ENCODE measurements around the gene NCOA3.
"Not testable (repeated sequence)": the region's sequence is repeated elsewhere in the genome, so short reads cannot be mapped to it uniquely, and the experiment has no call there.

The NCOA3 gene

GRCh38 chr20:47475419-47476044 is 26.2 kb upstream of the NCOA3 start:
- DNase-seq = no peak

DNA sequence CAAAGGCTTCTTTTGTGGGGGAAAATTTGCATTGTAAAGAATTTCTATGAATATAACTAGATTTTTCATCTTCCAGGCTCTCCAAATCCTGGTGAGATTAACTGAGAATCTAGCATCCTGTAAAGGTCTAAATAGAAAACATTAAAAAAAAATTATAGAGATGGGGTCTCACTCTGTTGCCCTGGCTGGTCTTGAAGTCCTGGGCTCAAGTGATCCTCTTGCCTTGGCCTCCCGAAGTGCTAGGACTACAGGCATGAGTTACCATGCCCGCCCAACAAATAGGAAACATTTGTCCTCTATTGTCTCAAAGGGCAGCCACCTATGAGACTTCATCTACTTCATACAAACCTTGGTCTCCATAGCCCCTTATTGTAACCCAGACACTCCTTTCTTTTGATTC is 25.2 kb upstream of the NCOA3 start:
- DNase-seq = no peak

DNA sequence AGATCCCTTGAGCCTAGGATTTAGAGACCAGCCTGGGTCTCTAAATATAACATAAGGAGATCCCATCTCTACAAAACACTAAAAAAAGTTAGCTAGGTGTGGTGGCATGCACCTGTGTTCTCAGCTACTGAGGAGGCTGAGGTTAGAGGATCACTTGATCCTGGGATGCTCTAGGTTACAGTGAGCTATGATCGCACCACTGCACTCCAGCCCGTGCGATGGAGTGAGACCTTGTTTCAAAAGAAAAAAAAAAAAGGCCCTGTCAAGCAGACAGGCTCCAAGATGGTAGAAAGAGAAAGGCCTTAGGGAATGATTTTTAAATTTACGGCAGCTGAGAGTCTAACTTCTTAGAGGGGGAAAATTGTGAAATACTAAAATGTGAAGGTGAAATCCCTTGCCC is 22.6 kb upstream of the NCOA3 start:
- no peak for DNase-seq

- DNase-seq = no peak
Observed at GRCh38 chr20:47479506-47479905, 22.2 kb upstream of the NCOA3 start.

DNA sequence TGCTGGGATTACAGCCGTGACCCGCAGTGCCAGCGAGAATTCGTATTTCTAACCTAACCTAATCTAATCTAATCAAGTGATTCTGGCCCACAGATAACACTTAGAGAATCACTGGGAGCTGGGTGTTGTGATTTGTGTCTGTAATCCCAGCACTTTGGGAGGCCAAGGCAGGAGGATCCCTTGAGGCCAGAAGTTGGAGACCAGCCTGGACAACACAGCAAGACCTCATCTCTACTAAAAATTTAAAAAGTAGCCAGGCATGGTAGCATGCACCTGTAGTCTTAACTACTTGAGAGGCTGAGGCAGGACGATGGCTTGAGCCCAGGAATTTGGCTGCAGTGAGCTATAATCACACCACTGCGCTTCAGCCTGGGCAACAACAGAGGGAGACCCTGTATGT is 21.4 kb upstream of the NCOA3 start:
- DNase-seq = no peak

- no peak for DNase-seq
Observed at GRCh38 chr20:47480705-47481104, 21.0 kb upstream of the NCOA3 start.

DNA sequence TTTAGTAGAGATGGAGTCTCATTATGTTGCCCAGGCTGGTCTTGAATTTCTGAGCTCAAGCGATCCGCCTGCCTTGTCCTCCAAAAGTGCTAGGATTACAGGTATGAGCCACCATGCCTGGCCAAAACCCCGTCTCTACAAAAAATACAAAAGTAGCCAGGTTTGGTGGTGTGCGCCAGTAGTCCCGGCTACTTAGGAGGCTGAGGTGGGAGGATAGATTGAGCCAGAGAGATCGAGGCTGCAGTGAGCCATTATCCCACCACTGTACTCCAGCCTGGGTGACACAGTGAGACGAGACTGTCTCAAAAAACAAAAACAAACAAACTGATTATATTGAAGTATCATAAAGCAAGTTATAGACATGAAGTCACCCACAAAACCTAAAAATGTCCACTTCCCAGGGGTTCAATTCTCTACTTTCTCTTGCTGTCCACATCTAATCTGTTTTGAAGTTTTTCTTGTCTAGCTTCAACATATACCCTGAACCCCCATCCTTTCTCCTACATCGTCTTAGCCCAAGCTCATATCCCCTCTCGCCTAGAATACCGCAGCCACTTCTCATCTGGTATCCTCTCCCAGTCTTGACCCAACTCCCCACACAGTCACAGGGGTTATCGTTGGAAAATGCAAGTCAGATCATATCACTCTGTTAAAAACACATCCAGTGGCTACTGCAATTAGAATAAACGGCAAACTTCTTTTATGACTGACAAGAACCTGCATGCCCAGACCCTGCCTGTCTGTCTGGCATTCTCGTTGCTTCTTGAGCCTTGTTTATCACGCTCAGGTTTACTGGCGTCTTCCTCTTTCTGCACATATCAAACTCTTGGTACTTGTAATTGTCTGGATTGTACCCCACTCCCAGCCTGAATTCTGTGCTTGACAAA is 20.1 kb upstream of the NCOA3 start:
- DNase-seq = no peak

DNA sequence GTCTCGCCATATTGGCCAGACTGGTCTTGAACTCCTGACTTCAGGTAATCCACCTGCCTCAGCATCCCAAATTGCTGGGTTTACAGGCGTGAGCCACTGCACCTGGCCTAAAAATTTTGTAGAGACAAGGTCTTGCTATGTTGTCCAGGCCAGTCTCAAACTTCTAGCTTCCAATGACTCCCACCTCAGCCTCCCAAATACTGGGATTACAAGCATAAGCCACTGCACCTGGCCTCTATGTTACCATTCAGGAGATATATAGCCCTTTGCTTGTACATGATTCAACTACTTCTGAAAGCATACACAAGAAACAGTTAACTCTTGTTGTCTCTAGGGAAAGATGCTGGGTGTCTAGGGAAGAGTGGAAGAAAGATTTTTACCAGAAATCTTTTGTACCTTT is 19.0 kb upstream of the NCOA3 start:
- no peak for DNase-seq

GRCh38 chr20:47484303-47484702 is 17.4 kb upstream of the NCOA3 start:
- DNase-seq = no peak

DNA sequence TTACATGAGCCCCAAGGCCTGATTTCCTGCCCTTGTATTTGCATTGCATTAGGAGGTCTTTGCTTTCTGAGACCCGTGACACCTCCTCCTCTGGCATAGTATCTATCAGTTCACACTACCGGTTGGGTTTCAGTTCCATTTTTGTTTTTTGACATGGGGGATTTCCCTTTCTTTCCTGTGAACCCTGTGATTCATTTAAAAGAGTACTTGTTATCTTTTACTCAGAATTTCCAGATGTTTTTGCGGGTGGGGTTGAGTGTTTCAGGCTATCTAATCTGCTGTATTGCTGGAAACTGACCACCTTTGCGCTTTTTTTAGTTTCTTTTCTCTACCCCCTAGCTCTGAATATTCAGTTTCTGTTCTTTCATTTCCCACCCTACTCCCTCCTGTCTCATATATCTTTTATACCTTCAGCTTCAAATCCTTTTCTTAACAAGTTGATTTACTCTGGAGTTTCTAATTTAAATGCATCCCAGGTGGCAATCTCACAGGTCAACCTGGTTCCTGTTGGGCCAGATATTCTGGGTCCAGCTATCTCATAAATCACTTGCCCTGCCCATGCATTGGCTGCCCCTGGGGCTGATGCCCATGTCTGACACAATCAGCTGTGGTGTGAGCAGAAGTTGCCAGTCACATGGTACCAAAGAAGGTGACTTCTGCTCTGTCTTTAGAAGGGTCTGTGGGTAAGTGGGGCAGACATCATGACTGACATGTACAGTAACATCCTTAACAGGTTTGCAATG is 14.3 kb upstream of the NCOA3 start:
- DNase-seq = peak; percentile 73 to 89

DNA sequence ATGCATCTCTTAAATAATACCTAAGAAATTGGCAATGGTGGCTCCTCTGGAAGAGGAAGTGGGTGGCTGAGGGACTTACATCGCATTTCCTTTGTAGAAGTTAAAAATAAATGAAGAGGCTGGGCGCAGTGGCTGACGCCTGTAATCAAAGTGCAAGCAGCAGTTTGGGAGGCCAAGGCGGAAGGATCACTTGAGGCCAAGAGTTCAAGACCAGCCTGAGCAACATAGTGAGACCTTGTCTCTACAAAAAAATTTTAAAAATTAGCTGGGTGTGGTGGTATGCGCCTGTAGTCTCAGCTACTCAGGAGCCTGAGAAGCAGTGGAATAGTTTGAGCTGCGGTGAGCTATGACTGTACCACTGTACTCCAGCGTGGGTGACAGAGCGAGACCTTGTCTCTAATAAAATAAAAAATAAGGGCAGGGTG is 12.2 kb upstream of the NCOA3 start:
- DNase-seq = peak; percentile 79

GRCh38 chr20:47490795-47491194 is 10.9 kb upstream of the NCOA3 start:
- DNase-seq = no peak

GRCh38 chr20:47492284-47492683 is 9.4 kb upstream of the NCOA3 start:
- DNase-seq = no peak

DNA sequence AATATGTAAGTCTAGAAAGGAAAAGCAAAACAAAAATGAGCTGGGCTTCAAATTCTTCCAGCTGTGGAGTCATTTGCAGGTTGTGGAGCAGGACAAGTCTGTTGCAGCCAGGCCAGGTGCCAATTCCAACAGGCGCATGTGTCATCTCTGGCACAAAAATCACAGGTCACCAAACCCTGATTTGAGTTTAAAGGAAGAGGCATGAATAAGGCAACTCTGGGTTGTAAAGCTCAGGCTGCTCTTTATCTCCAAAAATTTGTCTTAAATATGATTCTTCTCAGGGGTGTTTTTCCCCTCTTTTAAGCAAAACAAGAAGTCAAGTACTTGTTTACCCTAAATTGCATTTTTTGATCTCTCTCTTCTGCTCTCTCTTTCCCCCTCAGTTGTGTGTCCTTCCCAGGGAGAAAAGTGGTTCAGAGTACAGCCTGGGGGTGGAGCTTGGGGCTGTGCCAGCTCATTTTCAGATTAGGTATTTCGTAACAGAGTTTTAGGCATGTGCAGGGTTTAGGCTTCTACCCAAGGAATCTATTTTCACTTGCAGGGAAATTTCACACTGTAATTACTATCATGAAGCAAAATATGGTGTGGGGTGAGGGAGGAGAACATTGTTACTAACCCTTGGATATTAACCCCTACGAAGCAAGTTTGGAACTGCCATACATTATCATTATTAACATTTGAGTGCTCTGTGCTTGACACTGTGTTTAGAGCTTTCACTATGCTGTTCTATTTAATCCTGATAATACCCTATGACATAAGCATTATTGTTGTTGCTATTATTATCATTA is 8.3 kb upstream of the NCOA3 start:
- DNase-seq = peak; percentile 35 to 47

- DNase-seq = no peak
Observed at GRCh38 chr20:47493963-47494293, 7.8 kb upstream of the NCOA3 start.

DNA sequence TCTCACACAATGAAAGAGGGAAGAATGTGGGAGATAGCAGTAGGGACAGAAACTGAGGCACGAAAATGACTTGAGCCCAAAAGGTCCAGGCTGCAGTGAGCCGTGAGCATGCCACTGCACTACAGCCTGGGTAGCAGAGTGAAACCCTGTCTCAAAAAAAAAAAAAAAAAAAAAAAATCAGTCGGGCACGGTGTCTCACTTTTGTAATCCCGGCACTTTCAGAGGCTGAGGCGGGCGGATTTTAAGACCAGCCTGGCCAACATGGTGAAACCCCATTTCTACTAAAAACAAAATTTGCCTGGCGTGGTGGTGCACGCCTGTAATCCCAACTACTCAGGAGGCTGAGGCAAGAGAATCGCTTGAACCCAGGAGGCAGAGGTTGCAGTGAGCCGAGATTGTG is 7.1 kb upstream of the NCOA3 start:
- not testable (repeated sequence) for DNase-seq

DNA sequence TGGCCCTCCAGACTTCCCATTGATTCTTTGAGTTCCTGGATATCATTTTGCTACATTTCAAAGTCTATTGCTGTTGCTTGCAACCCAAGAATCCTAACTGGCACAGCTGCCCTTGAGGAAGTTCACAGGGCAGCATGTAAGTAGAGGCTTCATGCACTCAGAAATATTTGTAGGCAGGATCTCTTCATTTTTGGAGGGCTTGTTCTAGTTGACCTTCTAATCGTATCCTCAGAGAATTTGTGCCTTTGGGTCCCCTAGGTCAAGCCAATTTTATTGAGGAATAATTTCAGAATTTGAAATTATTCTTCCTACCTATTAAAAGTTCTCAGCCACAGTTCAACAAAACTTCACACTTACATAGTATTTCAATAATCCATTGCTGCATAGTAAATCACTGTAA is 5.6 kb upstream of the NCOA3 start:
- no peak for DNase-seq

- no peak for DNase-seq
Observed at GRCh38 chr20:47498606-47499005, 3.1 kb upstream of the NCOA3 start.

DNA sequence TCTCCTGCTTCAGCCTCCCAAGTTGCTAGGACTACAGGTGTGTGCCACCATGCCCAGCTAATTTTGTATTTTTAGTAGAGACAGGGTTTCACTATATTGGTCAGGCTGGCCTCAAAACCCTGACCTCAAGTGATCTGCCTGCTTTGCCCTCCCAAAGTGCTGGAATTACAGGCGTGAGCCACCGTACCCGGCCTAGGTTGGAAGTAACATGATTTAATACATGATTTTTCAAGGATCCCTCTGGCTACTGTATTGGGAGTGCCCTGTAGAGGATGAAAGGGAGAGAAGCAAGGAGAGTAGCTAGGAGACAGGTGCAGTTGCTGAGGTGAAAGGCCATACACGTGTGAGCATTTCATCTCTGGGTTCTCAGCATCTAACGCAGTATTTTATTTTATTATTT is 2.6 kb upstream of the NCOA3 start:
- DNase-seq = no peak

DNA sequence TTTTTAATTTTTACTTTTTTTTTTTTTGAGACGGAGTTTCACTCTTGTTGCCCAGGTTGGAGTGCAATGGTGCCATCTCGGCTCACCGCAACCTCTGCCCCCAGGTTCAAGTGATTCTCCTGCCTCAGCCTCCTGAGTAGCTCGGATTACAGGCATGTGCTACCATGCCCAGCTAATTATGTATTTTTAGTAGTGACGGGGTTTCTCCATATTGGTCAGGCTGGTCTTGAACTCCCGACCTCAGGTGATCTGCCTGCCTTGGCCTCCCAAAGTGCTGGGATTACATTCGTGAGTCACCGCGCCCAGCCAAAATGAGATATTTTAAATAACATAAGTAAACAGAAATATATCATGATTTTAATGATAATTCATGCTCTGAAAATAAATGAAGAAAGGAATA is 1.6 kb upstream of the NCOA3 start:
- not testable (repeated sequence) for DNase-seq

GRCh38 chr20:47500554-47500953 is 1.1 kb upstream of the NCOA3 start:
- DNase-seq = no peak

GRCh38 chr20:47501116-47501481 is 588 bp upstream of the NCOA3 start:
- DNase-seq = peak in 1 of 2 donors; percentile 14

All from CD4-positive, alpha-beta T cell treated with Interferon alpha-2 for 1 hour (primary cell).